ENCODE data around the gene SETBP1.

Gene SETBP1

DNA sequence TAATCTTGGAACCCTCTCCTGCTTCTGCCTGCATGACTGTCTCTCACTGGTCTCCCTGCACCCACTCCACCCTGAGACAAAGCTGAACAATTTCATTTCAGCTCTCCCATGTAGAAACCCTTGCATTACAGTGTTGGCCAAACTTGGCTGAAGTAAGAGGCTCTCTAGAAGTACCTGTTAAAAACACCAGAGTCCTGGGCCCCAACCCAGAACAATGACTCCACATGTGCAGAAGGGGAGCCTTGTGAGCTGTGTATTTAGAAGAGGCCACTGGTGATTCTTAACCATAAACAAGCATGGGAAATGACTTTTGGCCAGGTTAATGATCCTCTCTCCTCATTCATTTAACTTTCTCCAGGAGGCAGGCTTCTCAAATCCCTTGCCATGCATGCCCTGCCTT lies 254.8 kb downstream of the SETBP1 start:
- Histone ChIP-seq H3K9me2 (replicated peaks; ENCODE audit: control insufficient read depth, low read length) (no peaks in the 10 kb centered on the region), H3K79me2 (ENCODE audit: control insufficient read depth, low read length) (no peaks in the 10 kb centered on the region), H3K27ac (ENCODE audit: low read depth, low read length) (no peak overlapping the region), H3K27me3 (ENCODE audit: control insufficient read depth, low read length) (no peaks in the 10 kb centered on the region), H3K9me3 (ENCODE audit: control insufficient read depth, insufficient read depth, low read length) (no peaks in the 10 kb centered on the region), H3K4me2 (ENCODE audit: low read length) (no peak overlapping the region), H4K20me1 (ENCODE audit: control insufficient read depth, insufficient read depth, low read depth, low read length) (no peaks in the 10 kb centered on the region), H3K4me1 (ENCODE audit: control insufficient read depth, low read length) (no peaks in the 10 kb centered on the region), H3K4me3 (ENCODE audit: low read length) (no peak overlapping the region), H3F3A (ENCODE audit: control insufficient read depth, insufficient read depth) (no peaks in the 10 kb centered on the region), H3K36me3 (ENCODE audit: control insufficient read depth, low read length) (no peaks in the 10 kb centered on the region)
- no peak for TF ChIP-seq EZH2phosphoT487 (IDR thresholded peaks at IDR 0.05; ENCODE audit: borderline replicate concordance, low read length)
- TF ChIP-seq, protein P1, sequence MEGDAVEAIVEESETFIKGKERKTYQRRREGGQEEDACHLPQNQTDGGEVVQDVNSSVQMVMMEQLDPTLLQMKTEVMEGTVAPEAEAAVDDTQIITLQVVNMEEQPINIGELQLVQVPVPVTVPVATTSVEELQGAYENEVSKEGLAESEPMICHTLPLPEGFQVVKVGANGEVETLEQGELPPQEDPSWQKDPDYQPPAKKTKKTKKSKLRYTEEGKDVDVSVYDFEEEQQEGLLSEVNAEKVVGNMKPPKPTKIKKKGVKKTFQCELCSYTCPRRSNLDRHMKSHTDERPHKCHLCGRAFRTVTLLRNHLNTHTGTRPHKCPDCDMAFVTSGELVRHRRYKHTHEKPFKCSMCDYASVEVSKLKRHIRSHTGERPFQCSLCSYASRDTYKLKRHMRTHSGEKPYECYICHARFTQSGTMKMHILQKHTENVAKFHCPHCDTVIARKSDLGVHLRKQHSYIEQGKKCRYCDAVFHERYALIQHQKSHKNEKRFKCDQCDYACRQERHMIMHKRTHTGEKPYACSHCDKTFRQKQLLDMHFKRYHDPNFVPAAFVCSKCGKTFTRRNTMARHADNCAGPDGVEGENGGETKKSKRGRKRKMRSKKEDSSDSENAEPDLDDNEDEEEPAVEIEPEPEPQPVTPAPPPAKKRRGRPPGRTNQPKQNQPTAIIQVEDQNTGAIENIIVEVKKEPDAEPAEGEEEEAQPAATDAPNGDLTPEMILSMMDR (IDR thresholded peaks at IDR 0.05; ENCODE audit: low read depth, low read length, poor library complexity, severe bottlenecking) = no peak

DNA sequence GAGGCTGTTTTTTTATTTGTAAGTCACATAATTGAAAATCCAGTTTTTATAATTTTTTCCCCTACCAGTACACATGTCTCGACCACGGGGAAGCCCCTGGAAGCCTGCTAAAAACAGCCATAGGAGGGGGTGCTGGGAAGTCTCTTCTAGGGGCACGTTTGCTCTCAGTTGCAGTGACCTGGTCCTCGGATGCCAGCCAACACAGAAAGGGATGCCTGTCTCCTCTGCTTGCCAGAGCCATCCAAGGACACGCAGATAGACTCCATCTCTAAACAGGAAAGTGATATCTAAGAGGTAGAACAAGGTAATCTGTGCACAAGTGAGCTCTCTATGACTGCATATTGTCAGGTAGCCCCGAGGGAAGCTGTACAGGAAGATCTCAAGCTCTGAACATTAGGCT lies 255.8 kb downstream of the SETBP1 start:
- Histone ChIP-seq H3K4me1 (ENCODE audit: control insufficient read depth, low read length) (no peaks in the 10 kb centered on the region), H3K36me3 (ENCODE audit: control insufficient read depth, low read length) (no peaks in the 10 kb centered on the region), H3K4me3 (ENCODE audit: low read length) (no peak overlapping the region), H3K27ac (ENCODE audit: low read depth, low read length) (no peak overlapping the region), H3K79me2 (ENCODE audit: control insufficient read depth, low read length) (no peaks in the 10 kb centered on the region), H4K20me1 (ENCODE audit: control insufficient read depth, insufficient read depth, low read depth, low read length) (no peaks in the 10 kb centered on the region), H3K4me2 (ENCODE audit: low read length) (no peak overlapping the region), H3K27me3 (ENCODE audit: control insufficient read depth, low read length) (no peaks in the 10 kb centered on the region), H3K9me3 (ENCODE audit: control insufficient read depth, insufficient read depth, low read length) (no peaks in the 10 kb centered on the region), H3F3A (ENCODE audit: control insufficient read depth, insufficient read depth) (no peaks in the 10 kb centered on the region), H3K9me2 (replicated peaks; ENCODE audit: control insufficient read depth, low read length) (no peaks in the 10 kb centered on the region)
- no peak for TF ChIP-seq EZH2phosphoT487 (IDR thresholded peaks at IDR 0.05; ENCODE audit: borderline replicate concordance, low read length)
- TF ChIP-seq, protein P1 (IDR thresholded peaks at IDR 0.05; ENCODE audit: low read depth, low read length, poor library complexity, severe bottlenecking) = no peak

DNA sequence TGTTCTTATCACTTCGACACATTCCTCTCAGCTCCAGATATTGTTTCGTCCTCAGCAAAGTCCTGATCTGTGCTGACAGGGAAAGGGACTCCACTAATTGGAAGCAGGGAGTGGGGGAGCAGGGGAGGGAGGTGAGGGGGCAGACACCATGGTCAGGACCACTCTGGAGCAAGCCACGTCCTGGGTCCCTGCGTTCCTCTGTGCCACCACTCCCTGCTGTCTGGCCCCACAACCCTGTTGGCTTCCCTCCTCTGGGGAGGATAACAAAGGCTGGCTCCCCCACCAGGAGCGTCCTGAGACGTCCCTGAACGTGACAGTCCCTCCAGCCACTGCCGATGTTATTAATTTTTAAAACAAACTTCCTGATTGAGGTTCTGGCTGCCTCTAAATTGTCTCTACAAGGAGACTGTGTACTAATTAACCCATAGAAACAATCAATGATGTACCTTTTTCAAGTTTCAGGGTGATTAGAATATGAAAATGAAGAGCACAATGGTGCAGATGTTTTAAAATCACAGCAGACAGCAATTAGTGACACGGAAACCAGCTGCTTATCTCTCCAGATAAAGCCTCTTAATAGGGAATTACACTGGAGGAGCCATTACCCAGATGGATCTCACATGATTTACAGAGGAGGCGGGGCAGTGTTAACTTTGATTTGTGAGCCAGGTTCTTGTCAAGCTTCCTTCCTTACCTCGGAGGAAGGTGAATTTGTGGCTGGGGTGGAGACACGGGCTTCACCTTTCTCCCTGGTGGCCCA lies 257.5 kb downstream of the SETBP1 start:
- Histone ChIP-seq H3K27ac (ENCODE audit: low read depth, low read length) (no peak overlapping the region), H3K4me2 (ENCODE audit: low read length) (no peak overlapping the region), H3F3A (ENCODE audit: control insufficient read depth, insufficient read depth) (no peaks in the 10 kb centered on the region), H4K20me1 (ENCODE audit: control insufficient read depth, insufficient read depth, low read depth, low read length) (no peaks in the 10 kb centered on the region), H3K27me3 (ENCODE audit: control insufficient read depth, low read length) (no peaks in the 10 kb centered on the region), H3K9me2 (replicated peaks; ENCODE audit: control insufficient read depth, low read length) (no peaks in the 10 kb centered on the region), H3K79me2 (ENCODE audit: control insufficient read depth, low read length) (no peaks in the 10 kb centered on the region), H3K36me3 (ENCODE audit: control insufficient read depth, low read length) (no peaks in the 10 kb centered on the region), H3K4me3 (ENCODE audit: low read length) (no peak overlapping the region), H3K4me1 (ENCODE audit: control insufficient read depth, low read length) (no peaks in the 10 kb centered on the region), H3K9me3 (ENCODE audit: control insufficient read depth, insufficient read depth, low read length) (no peaks in the 10 kb centered on the region)
- TF ChIP-seq EZH2phosphoT487 (IDR thresholded peaks at IDR 0.05; ENCODE audit: borderline replicate concordance, low read length) = no peak
- TF ChIP-seq, protein P1 (IDR thresholded peaks at IDR 0.05; ENCODE audit: low read depth, low read length, poor library complexity, severe bottlenecking) = no peak
